Measurements from ENCODE around the gene NRG3.

NRG3 gene

DNA sequence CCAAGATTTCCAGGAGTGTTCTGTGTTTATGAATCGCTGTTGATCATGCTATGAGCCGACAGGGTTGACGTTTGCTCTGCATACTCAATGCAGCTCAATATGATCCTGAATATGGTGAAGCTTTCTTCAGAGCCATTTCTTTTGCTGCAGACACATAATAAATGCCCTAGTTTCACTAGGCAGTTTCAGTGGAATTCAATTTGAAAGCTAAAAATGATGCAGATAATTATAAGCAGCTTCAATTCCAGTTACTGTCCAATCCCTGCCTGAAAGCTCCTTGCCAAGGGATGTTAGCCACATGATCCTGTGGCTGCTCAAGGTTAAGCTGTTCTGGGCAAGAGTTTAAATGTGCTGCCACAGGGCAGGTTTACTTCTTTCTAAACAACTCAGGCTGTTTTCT is 805.6 kb downstream of the NRG3 start:
- peak; percentile 95 for ATAC-seq
- TF ChIP-seq PPARA (CRISPR knock-in tag; IDR thresholded peaks at IDR 0.05; ENCODE audit: borderline replicate concordance) (no peak), TCF4 (CRISPR knock-in tag; IDR thresholded peaks at IDR 0.05; ENCODE audit: borderline replicate concordance) (peak; percentile 34; the same call in 1 of the 2 replicates), ISL1 (CRISPR knock-in tag; IDR thresholded peaks at IDR 0.05) (peak; percentile 42; the same call in 1 of the 2 replicates), ZNF70 (CRISPR knock-in tag; IDR thresholded peaks at IDR 0.05) (no peak), SNAI2 (CRISPR knock-in tag; IDR thresholded peaks at IDR 0.05) (peak; percentile 23; the same call in 1 of the 2 replicates)
- TF ChIP-seq, protein P1, sequence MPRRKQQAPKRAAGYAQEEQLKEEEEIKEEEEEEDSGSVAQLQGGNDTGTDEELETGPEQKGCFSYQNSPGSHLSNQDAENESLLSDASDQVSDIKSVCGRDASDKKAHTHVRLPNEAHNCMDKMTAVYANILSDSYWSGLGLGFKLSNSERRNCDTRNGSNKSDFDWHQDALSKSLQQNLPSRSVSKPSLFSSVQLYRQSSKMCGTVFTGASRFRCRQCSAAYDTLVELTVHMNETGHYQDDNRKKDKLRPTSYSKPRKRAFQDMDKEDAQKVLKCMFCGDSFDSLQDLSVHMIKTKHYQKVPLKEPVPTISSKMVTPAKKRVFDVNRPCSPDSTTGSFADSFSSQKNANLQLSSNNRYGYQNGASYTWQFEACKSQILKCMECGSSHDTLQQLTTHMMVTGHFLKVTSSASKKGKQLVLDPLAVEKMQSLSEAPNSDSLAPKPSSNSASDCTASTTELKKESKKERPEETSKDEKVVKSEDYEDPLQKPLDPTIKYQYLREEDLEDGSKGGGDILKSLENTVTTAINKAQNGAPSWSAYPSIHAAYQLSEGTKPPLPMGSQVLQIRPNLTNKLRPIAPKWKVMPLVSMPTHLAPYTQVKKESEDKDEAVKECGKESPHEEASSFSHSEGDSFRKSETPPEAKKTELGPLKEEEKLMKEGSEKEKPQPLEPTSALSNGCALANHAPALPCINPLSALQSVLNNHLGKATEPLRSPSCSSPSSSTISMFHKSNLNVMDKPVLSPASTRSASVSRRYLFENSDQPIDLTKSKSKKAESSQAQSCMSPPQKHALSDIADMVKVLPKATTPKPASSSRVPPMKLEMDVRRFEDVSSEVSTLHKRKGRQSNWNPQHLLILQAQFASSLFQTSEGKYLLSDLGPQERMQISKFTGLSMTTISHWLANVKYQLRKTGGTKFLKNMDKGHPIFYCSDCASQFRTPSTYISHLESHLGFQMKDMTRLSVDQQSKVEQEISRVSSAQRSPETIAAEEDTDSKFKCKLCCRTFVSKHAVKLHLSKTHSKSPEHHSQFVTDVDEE (CRISPR knock-in tag; IDR thresholded peaks at IDR 0.05): peak; percentile 66

DNA sequence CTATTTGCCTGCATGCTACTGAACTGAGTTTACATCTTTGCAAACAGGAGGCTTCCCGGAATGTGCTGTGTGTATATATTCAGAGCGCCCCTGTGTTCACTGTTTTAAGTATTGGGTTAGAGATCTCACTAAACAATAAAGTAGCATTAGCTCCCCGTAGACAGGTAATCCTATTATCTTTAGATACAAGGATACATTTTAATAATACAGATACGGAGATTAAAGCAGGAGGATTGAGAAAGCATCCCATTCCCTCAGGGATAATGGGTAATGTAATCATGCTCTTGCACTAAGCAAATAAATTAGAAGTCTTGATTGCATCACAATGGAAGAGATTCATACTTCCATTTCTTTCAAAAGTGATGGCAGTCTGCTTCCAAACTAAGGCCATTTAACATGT is 809.0 kb downstream of the NRG3 start:
- peak; percentile 53; the same call in 2 of the 3 replicates for ATAC-seq
- peak; percentile 39; the same call in 1 of the 2 replicates for TF ChIP-seq PPARA (CRISPR knock-in tag; IDR thresholded peaks at IDR 0.05; ENCODE audit: borderline replicate concordance)
- peak; percentile 85 for TF ChIP-seq TCF4 (CRISPR knock-in tag; IDR thresholded peaks at IDR 0.05; ENCODE audit: borderline replicate concordance)
- TF ChIP-seq ESRRG (CRISPR knock-in tag; IDR thresholded peaks at IDR 0.05): peak; percentile 79; the same call in 1 of the 2 replicates
- TF ChIP-seq ZNF565 (CRISPR knock-in tag; conservative IDR thresholded peaks at IDR 0.05; ENCODE audit: low read depth): peak; percentile 80; the same call in 1 of the 2 replicates
- no peak for TF ChIP-seq BACH2 (CRISPR knock-in tag; IDR thresholded peaks at IDR 0.05; ENCODE audit: borderline replicate concordance)
- peak; percentile 50; the same call in 1 of the 2 replicates for TF ChIP-seq ZNF70 (CRISPR knock-in tag; IDR thresholded peaks at IDR 0.05)
- 0 out of 2 replicates have a peak, but pooled peaks have one; percentile 21 for TF ChIP-seq ZFP30 (CRISPR knock-in tag; IDR thresholded peaks at IDR 0.05)
- TF ChIP-seq CREB5 (CRISPR knock-in tag; IDR thresholded peaks at IDR 0.05; ENCODE audit: low read depth): peak; percentile 66; the same call in 1 of the 2 replicates
- TF ChIP-seq ISL1 (CRISPR knock-in tag; IDR thresholded peaks at IDR 0.05): peak; percentile 99
- TF ChIP-seq, protein P2, sequence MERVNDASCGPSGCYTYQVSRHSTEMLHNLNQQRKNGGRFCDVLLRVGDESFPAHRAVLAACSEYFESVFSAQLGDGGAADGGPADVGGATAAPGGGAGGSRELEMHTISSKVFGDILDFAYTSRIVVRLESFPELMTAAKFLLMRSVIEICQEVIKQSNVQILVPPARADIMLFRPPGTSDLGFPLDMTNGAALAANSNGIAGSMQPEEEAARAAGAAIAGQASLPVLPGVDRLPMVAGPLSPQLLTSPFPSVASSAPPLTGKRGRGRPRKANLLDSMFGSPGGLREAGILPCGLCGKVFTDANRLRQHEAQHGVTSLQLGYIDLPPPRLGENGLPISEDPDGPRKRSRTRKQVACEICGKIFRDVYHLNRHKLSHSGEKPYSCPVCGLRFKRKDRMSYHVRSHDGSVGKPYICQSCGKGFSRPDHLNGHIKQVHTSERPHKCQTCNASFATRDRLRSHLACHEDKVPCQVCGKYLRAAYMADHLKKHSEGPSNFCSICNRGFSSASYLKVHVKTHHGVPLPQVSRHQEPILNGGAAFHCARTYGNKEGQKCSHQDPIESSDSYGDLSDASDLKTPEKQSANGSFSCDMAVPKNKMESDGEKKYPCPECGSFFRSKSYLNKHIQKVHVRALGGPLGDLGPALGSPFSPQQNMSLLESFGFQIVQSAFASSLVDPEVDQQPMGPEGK (CRISPR knock-in tag; IDR thresholded peaks at IDR 0.05; ENCODE audit: borderline replicate concordance): peak; percentile 51; the same call in 1 of the 2 replicates
- no peak for TF ChIP-seq TOX (CRISPR knock-in tag; IDR thresholded peaks at IDR 0.05; ENCODE audit: borderline replicate concordance)
- TF ChIP-seq OSR1 (CRISPR knock-in tag; IDR thresholded peaks at IDR 0.05): no peak
- TF ChIP-seq CSDC2 (CRISPR knock-in tag; IDR thresholded peaks at IDR 0.05): no peak
- peak; percentile 93 for TF ChIP-seq SNAI2 (CRISPR knock-in tag; IDR thresholded peaks at IDR 0.05)
- TF ChIP-seq ARNTL (CRISPR knock-in tag; IDR thresholded peaks at IDR 0.05; ENCODE audit: borderline replicate concordance, low read depth): no peak; the same call in 1 of the 2 replicates
- 0 out of 2 replicates have a peak, but pooled peaks have one; percentile 34 for TF ChIP-seq GLIS3 (CRISPR knock-in tag; IDR thresholded peaks at IDR 0.05)
- TF ChIP-seq ZNF8 (CRISPR knock-in tag; IDR thresholded peaks at IDR 0.05): peak; percentile 32; the same call in 1 of the 2 replicates
- TF ChIP-seq, protein P1 (CRISPR knock-in tag; IDR thresholded peaks at IDR 0.05): peak; percentile 95
- TF ChIP-seq ZFP3 (CRISPR knock-in tag; IDR thresholded peaks at IDR 0.05): no peak; the same call in 1 of the 2 replicates

- no peak for ATAC-seq
- TF ChIP-seq OSR1 (CRISPR knock-in tag; IDR thresholded peaks at IDR 0.05): no peak
- no peak for TF ChIP-seq ARNTL (CRISPR knock-in tag; IDR thresholded peaks at IDR 0.05; ENCODE audit: borderline replicate concordance, low read depth)
- TF ChIP-seq, protein P1 (CRISPR knock-in tag; IDR thresholded peaks at IDR 0.05): no peak
- no peak for TF ChIP-seq CREB5 (CRISPR knock-in tag; IDR thresholded peaks at IDR 0.05; ENCODE audit: low read depth)
- no peak for TF ChIP-seq ESRRG (CRISPR knock-in tag; IDR thresholded peaks at IDR 0.05)
- TF ChIP-seq, protein P3, sequence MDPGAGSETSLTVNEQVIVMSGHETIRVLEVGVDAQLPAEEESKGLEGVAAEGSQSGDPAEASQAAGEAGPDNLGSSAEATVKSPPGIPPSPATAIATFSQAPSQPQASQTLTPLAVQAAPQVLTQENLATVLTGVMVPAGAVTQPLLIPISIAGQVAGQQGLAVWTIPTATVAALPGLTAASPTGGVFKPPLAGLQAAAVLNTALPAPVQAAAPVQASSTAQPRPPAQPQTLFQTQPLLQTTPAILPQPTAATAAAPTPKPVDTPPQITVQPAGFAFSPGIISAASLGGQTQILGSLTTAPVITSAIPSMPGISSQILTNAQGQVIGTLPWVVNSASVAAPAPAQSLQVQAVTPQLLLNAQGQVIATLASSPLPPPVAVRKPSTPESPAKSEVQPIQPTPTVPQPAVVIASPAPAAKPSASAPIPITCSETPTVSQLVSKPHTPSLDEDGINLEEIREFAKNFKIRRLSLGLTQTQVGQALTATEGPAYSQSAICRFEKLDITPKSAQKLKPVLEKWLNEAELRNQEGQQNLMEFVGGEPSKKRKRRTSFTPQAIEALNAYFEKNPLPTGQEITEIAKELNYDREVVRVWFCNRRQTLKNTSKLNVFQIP (CRISPR knock-in tag; IDR thresholded peaks at IDR 0.05; ENCODE audit: borderline replicate concordance, low read depth): no peak
- TF ChIP-seq PPARA (CRISPR knock-in tag; IDR thresholded peaks at IDR 0.05; ENCODE audit: borderline replicate concordance): no peak
- TF ChIP-seq TOX (CRISPR knock-in tag; IDR thresholded peaks at IDR 0.05; ENCODE audit: borderline replicate concordance): no peak
- TF ChIP-seq ZNF565 (CRISPR knock-in tag; conservative IDR thresholded peaks at IDR 0.05; ENCODE audit: low read depth): no peak
- TF ChIP-seq TCF4 (CRISPR knock-in tag; IDR thresholded peaks at IDR 0.05; ENCODE audit: borderline replicate concordance): no peak
Measured at GRCh38 chr10:82685087-82685486, 810.1 kb downstream of the NRG3 start.
